Measurements from ENCODE around the gene CYP3A4.
"Not testable (repeated sequence)": the region's sequence is repeated elsewhere in the genome, so short reads cannot be mapped to it uniquely, and the experiment has no call there.

The CYP3A4 gene

DNA sequence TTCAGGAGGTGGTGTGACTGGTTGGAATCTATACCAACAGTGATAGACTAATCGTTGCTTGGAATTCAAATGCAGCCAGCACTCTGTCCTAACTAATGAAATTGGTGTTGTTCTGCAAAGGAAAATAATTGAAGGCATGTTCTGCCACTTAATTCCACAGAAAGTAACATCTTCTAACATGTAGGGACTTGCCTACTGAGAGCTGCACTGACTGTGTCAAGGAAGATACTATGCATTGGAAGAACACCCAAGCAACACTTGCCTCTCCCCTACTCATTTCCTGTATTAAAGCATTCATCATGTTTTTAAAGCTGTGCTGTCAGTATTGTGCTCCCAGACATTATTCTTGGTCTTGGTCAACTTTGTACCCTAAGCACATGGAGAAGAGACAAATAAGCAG is 46.3 kb downstream of the CYP3A4 start:
- TF ChIP-seq, protein P1, sequence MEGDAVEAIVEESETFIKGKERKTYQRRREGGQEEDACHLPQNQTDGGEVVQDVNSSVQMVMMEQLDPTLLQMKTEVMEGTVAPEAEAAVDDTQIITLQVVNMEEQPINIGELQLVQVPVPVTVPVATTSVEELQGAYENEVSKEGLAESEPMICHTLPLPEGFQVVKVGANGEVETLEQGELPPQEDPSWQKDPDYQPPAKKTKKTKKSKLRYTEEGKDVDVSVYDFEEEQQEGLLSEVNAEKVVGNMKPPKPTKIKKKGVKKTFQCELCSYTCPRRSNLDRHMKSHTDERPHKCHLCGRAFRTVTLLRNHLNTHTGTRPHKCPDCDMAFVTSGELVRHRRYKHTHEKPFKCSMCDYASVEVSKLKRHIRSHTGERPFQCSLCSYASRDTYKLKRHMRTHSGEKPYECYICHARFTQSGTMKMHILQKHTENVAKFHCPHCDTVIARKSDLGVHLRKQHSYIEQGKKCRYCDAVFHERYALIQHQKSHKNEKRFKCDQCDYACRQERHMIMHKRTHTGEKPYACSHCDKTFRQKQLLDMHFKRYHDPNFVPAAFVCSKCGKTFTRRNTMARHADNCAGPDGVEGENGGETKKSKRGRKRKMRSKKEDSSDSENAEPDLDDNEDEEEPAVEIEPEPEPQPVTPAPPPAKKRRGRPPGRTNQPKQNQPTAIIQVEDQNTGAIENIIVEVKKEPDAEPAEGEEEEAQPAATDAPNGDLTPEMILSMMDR (IDR thresholded peaks at IDR 0.05; ENCODE audit: low read depth, low read length), result no peak
- H3K4me3 ChIP-seq (ENCODE audit: low read depth, low read length), result no peak overlapping the region

DNA sequence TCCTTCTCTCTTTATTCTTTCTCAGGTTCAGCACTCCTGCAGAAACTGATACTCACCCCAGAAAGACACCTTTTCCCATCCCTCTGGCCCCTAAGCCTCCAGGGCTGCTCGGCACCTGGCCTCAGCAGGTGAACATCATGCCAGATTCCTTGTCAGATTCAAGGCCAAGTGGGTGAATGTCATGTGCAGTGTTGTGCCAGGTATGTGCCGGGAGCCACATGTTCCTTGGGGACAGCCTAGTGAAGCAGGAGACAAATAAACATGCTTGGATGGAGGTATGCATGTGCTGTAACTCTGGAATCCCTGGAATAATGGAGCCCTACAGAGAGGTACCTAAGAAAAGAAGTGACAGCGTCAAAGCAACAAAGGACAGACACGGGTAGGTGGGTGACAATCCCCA is 47.3 kb downstream of the CYP3A4 start:
- not testable (repeated sequence) for H3K4me3 ChIP-seq (ENCODE audit: low read depth, low read length)

DNA sequence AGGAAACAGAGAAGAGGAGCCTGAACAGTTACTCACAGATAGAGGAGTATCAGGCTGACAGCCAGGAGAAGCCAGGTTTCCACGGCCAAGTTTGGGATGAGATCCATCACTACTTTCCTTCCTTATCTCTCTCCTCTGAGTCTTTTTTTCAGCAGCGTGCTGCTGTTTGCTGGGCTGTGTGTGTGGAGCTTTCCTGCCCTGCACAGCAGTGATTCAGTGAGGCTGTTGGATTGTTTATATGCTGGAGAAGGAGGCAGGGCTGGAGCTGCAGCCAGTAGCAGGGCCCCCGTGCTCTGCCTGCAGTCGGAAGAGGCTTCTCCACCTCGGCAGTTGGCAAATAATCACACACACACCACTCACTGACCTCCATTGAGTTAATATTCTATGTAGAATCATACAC is 49.0 kb downstream of the CYP3A4 start, which contains the start of gene CYP3A7:
Gene CYP3A7, minus strand, starts transcription at position 210 of the 400 bp plus-strand sequence. Its CDS starts 103 bp downstream, at position 107.
- TF ChIP-seq, protein P1 (IDR thresholded peaks at IDR 0.05; ENCODE audit: low read depth, low read length), result no peak
- H3K4me3 ChIP-seq (ENCODE audit: low read depth, low read length), result no peak within 1 kb of the TSS

DNA sequence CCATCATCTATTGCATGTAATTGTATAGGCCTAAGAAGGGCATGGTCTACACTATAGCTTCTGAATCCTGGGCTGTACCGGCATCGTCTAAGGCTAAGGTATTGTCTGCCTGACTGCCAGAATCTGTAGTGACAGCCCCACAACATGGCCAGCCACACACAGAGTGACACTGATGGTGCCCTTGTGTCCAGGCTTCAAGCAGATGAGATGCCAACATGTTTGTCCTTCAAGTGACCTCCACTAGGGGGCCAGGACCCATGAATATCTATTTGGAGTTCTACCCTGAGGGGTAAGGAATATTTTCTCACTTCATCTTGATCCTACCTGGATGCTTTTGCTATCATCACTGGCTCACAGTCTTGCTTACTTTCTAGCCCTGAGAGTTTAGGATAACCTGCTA is 50.5 kb downstream of the CYP3A4 start:
- TF ChIP-seq, protein P1 (IDR thresholded peaks at IDR 0.05; ENCODE audit: low read depth, low read length), result 0 out of 2 replicates have a peak, but pooled peaks have one; percentile 21
- H3K4me3 ChIP-seq (ENCODE audit: low read depth, low read length), result no peak overlapping the region

DNA sequence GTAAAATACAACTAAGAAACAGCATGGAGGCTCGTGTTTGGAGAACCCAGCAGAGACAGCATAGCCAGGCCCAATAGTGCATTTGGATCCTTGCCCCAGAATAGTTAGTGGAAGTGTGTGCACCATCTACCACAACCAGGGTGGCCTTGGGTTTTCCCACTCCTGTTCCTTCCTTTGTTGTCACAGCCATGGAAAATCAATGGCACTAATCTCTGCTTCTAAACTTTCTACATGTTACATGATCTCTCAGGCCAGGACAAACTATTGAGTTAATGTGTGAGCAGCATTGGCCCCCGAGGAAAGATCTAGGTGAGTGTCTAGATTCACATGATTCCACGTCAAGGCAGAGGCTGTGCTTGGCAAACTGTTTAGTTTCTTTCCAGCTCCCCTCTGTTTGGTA is 51.0 kb downstream of the CYP3A4 start:
- TF ChIP-seq, protein P1 (IDR thresholded peaks at IDR 0.05; ENCODE audit: low read depth, low read length), result no peak
- no peak overlapping the region for H3K4me3 ChIP-seq (ENCODE audit: low read depth, low read length)

DNA sequence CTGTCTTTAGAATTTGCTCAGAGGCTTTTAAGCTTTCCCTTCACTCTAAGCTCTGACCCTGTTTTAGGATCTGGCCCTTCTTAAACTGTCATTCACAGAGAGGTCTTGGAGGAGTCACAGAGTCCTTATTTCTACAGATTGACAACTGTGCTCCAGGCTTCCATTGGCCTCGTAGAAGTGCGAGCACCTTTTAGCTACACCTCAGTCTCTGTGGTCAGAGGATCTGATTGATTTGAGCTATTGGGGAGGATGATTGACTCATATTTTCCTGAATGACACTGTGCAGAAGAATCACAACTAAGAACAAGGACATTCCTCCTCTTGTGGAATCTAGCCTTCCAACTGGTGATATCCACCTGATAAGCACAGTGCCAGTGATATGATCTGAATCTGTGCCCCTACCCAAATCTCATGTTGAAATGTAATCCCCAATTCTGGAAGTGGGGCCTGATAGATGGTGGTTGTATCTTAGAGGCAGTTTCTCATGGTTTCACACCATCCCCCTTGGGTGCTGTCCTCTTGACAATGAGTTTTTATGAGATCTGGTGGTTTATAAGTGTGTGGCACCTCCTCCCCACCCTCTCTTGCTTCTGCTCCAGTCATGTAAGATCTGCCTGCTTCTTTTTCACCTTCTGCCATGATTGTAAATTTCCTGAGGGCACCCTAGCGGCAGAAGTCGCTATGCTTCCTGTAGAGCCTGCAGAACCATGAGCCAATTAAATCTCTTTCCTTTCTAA is 52.2 kb downstream of the CYP3A4 start:
- TF ChIP-seq, protein P1 (IDR thresholded peaks at IDR 0.05; ENCODE audit: low read depth, low read length), result no peak
- no peak overlapping the region for H3K4me3 ChIP-seq (ENCODE audit: low read depth, low read length)

DNA sequence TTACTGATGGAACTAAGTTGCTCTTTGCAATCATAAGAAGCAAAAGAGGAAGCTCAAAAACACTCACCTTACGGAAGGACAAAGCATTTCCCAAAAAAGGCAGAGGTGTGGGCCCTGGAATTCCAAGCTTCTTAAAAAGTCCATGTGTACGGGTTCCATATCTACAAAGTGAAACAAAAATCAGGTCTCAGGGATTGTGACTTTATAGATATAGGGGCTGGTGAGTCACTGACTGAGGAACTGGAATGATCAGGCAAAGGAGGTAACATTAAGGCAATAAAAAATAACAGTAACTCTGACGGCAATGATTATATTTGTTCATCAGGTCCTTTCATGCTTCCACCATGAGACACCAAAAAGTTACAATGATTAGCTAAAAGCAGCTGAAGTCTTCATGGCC is 53.0 kb downstream of the CYP3A4 start:
- no peak overlapping the region for H3K4me3 ChIP-seq (ENCODE audit: low read depth, low read length)
- TF ChIP-seq, protein P1 (IDR thresholded peaks at IDR 0.05; ENCODE audit: low read depth, low read length), result no peak
